Heart left ventricle (tissue), 16 donors: ENCODE data around the gene XYLT1. TPM values are rescaled to one million over a fixed set of nuclear protein-coding genes. Genes with fewer than 3 reads are reported as not detected.

Experiments used
- ATAC-seq, 4 donors: fragments of 200-7000 bp; cut with Tn5 transposase; one replicate each; pipeline ENCODE4 v1.9.1; 2020 to 2022; ENCODE audit warnings: moderate library complexity in 4 of 4, mild to moderate bottlenecking in 3 of 4, moderate number of reproducible peaks in 1 of 4
- DNase-seq, 5 donors: peaks; one replicate each; pipeline ENCODE4 v3.0.0-alpha.2; 2020
- H3K27ac ChIP-seq, 12 donors: fragments of 200-600 bp; sonication (generic) in 4 of 12; one replicate each; pipeline versions ENCODE4 v1.5.0 to v1.8.0; 2016 to 2022; ENCODE audit warnings: mild to moderate bottlenecking in 2 of 12
- H3K27me3 ChIP-seq, 9 donors: fragments of 200-600 bp; sonication (generic) in 2 of 9; one replicate each; pipeline versions ENCODE4 v1.5.1 to v1.8.0; 2016 to 2022; ENCODE audit warnings: mild to moderate bottlenecking in 3 of 9
- H3K36me3 ChIP-seq, 9 donors: fragments of 200-600 bp; sonication (generic) in 2 of 9; one replicate each; pipeline versions ENCODE4 v1.5.0 to v1.8.0; 2018 to 2022; ENCODE audit warnings: mild to moderate bottlenecking in 2 of 9
- H3K4me1 ChIP-seq, 12 donors: fragments of 200-600 bp; sonication (generic) in 4 of 12; one replicate each; pipeline versions ENCODE4 v1.5.0 to v1.8.0; 2016 to 2022; ENCODE audit warnings: mild to moderate bottlenecking in 3 of 12
- H3K4me3 ChIP-seq, 12 donors: fragments of 200-600 bp; sonication (generic) in 4 of 12; one replicate each; pipeline versions ENCODE4 v1.5.0 to v1.8.0; 2017 to 2022; ENCODE audit warnings: mild to moderate bottlenecking in 9 of 12, moderate library complexity in 4 of 12
- H3K9me3 ChIP-seq, 12 donors: fragments of 200-600 bp; sonication (generic) in 4 of 12; one replicate each; pipeline versions ENCODE4 v1.5.0 to v1.8.0; 2016 to 2022; ENCODE audit warnings: mild to moderate bottlenecking in 1 of 12
- POLR2A ChIP-seq, 2 donors: fragments of 450-650 bp; IDR thresholded peaks; one replicate each; pipeline ENCODE4 v1.6.1; 2017; ENCODE audit warnings: antibody characterized with exemption in 2 of 2, mild to moderate bottlenecking in 2 of 2, moderate library complexity in 2 of 2
- WGBS, 4 donors: extraction: QIAGEN DNeasy Blood & Tissue Kit in 2 of 4; methylation state at CpG; one replicate each; pipeline versions ENCODE4 v1.1.5 to v1.1.7; 2013 to 2018; 5-methylcytosine and 5-hydroxymethylcytosine counted together
- intact Hi-C, 10 donors: fragments of 100-400 bp; cut with DNase I; formaldehyde crosslinking; loops; one replicate each; pipeline versions ENCODE4 v1.11.1 to v1.14.2; 2022
- polyA plus RNA-seq, 2 donors: library from polyadenylated mRNA; stranded (reverse); fragments of 200-250 nt; gene quantifications; one replicate each; pipeline ENCODE4 v1.2.3, GENCODE V29; 2013
- total RNA-seq, 9 donors: library from RNA; depleted of rRNA in 2 of 9; stranded (reverse); fragments of >200 nt in 2 of 9; fragmentation: NEBNext Ultra II Directional in 3 of 9; extraction: Animal tissue kit (Norgen Biotek cat#: 25700) in 3 of 9; gene quantifications; one replicate each; pipeline versions ENCODE4 v1.1.0 to v1.2.4, GENCODE V29; 2016 to 2023
- TF ChIP-seq, protein P1 (sequence below), 12 donors: fragments of 200-600 bp; sonication (generic) in 4 of 12; IDR thresholded peaks; one replicate each; pipeline versions ENCODE4 v1.5.0 to v1.8.0; 2018 to 2022; ENCODE audit warnings: antibody characterized with exemption in 12 of 12, mild to moderate bottlenecking in 5 of 12
- donor health status: ischemic (EF 13 %, LVEDD 7.1; RV severe dilation, severe dysfunction).
- donor health status: healthy with polysubstance abuse.
- donor health status: DM: no; HTN: yes; CAD: no.
- donor health status: DM: no; HTN: no; CAD: no.
- donor health status: ischemic (EF 25% LVEDD 6.9; RV normal size, moderate dysfunction).
- donor health status: ischemic (EF 25% LVEDD 5.7; RV mildly dilated, moderate dysfunction).
- donor health status: healthy.
- donor health status: DM: yes; HTN: yes; CAD: no.
- donor health status: ischemic (EF 35%, LVEDD 5.7; RV mildly dilated, moderate dysfunction).
- donor health status: nonischemic (EF 11% LVEDD 7.7; RV severe dilation, severe dysfunction).
- donor health status: DM: yes; HTN: yes; CAD: no.
- donor health status: PGD.
- donor health status: ischemic (EF 29% LVEDD 5.4; RV normal size, mild dysfunction).
- donor health status: nonischemic (EF 23%, LVEDD 6.1; RV moderate dilation, normal function).

Gene XYLT1
- total and polyA plus RNA-seq, 11 donors, result 0.46 to 12.3 (median 2.4) TPM

DNA sequence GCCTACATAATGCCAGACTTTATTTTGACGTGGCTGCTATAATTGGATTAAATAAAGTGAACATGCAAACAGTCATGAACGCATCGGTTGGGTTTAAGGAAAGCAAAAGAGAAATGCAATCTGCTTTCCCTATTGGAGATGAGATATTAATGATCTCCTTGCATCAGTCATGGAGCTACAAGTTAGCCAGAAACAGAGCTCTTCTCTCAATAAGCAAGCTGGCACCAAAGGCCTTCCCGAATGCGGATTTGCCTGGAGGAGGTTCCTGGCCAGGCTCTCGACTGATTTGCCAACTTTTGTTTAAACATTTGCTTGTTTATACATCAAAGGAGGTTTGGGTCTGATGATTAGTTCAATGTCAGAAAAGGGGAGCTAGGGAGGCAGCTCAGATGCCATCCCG, 318.4 kb downstream of the XYLT1 start:
- TF ChIP-seq, protein P1, sequence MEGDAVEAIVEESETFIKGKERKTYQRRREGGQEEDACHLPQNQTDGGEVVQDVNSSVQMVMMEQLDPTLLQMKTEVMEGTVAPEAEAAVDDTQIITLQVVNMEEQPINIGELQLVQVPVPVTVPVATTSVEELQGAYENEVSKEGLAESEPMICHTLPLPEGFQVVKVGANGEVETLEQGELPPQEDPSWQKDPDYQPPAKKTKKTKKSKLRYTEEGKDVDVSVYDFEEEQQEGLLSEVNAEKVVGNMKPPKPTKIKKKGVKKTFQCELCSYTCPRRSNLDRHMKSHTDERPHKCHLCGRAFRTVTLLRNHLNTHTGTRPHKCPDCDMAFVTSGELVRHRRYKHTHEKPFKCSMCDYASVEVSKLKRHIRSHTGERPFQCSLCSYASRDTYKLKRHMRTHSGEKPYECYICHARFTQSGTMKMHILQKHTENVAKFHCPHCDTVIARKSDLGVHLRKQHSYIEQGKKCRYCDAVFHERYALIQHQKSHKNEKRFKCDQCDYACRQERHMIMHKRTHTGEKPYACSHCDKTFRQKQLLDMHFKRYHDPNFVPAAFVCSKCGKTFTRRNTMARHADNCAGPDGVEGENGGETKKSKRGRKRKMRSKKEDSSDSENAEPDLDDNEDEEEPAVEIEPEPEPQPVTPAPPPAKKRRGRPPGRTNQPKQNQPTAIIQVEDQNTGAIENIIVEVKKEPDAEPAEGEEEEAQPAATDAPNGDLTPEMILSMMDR (IDR thresholded peaks at IDR 0.05), result no peak
- no peak for TF ChIP-seq POLR2A (IDR thresholded peaks at IDR 0.05)
- no peak for DNase-seq
- Histone ChIP-seq H3K27me3 (no peaks in the 10 kb centered on the region), H3K9me3 (no peaks in the 10 kb centered on the region), H3K4me1 (peaks cover 0 to 17% (median 0%) of the 10 kb centered on the region in 12 donors), H3K36me3 (no peaks in the 10 kb centered on the region), H3K27ac (no peak overlapping the region), H3K4me3 (no peak overlapping the region)
- WGBS, 4 donors, result 88 to 89% (median 89%) methylated on average over 7 of the region's 7 CpGs
- ATAC-seq, result no peak
- intact Hi-C loops, result loop anchor here in 1 of 10 donors (10.0 kb wide), 1 partner anchor 62 kb away; no protein-coding TSS in a partner anchor

DNA sequence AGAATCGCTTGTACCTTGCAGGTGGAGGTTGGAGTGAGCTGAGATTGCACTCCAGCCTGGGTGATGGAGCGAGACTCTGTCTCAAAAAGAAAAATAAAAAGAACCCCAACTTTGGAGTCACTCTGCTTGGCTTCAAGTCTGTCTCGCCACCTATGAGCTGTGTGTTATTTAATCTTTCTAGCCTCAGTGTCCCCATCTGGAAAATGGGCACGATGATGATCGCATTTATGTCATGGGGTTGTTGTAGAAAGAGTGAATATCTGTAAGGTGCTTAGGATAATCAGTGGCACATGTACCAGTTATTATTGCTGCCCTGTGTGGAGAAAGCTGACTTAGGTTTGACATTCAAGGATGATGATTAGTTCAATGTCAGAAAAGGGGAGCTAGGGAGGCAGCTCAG, 319.4 kb downstream of the XYLT1 start:
- Histone ChIP-seq H3K27ac (no peak overlapping the region), H3K9me3 (no peaks in the 10 kb centered on the region), H3K4me3 (no peak overlapping the region), H3K27me3 (no peaks in the 10 kb centered on the region), H3K4me1 (peaks cover 0 to 17% (median 0%) of the 10 kb centered on the region in 12 donors), H3K36me3 (no peaks in the 10 kb centered on the region)
- intact Hi-C loops, result loop anchor here in 1 of 10 donors (10.0 kb wide), 1 partner anchor 63 kb away; no protein-coding TSS in a partner anchor
- TF ChIP-seq POLR2A (IDR thresholded peaks at IDR 0.05), result no peak
- TF ChIP-seq, protein P1 (IDR thresholded peaks at IDR 0.05), result no peak
- 87 to 94% (median 92%) methylated on average over 5 of the region's 5 CpGs for WGBS, 4 donors
- DNase-seq, result no peak
- ATAC-seq, result no peak

DNA sequence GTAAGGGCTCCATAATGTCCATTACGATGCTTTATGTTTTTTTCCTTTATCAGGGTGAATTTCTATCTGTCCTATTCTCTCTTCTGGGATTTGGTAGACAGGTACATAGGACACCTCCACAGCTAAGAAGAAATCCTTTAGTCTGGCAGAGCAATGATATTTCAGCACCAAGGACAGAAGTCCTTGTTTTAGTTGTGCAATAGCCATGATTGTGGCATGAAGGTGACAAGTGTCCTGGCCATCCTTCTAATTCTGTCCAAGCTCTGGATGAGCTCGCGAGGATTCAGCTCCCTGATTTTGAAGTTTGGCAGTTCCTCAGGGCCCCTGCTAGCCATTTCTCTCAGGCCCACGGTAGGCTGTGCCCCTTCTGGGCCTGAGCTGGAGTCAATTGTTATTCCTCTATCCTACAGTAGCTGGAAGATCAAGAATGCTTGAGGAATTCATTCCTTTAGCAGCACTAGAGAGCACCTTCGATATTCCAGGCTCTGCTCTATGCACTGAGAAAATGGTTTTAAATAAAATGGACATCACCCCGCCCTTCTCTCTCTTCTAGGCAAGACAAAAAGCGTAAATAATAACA, 320.8 kb downstream of the XYLT1 start:
- intact Hi-C loops, result loop anchor here in 1 of 10 donors (10.0 kb wide), 1 partner anchor 65 kb away; no protein-coding TSS in a partner anchor
- no peak for DNase-seq
- no peak for ATAC-seq

GRCh38 chr16:17147942-17148341, 322.8 kb downstream of the XYLT1 start:
- no peaks in the 10 kb centered on the region for H3K9me3 ChIP-seq
- H3K27ac ChIP-seq, result no peak overlapping the region
- DNase-seq, result no peak
- no peaks in the 10 kb centered on the region for H3K4me1 ChIP-seq
- H3K27me3 ChIP-seq, result no peaks in the 10 kb centered on the region
- no peak for TF ChIP-seq POLR2A (IDR thresholded peaks at IDR 0.05)
- TF ChIP-seq, protein P1 (IDR thresholded peaks at IDR 0.05), result no peak
- WGBS, 4 donors, result 87 to 97% (median 93%) methylated on average over 3 of the region's 3 CpGs
- no peak for ATAC-seq
- H3K4me3 ChIP-seq, result no peak overlapping the region
- H3K36me3 ChIP-seq, result no peaks in the 10 kb centered on the region
- intact Hi-C loops, result no loop called here

More for the DNA sequence above, 320.8 kb downstream of the XYLT1 start:
- H3K4me3 ChIP-seq, result no peak overlapping the region
- H3K9me3 ChIP-seq, result no peaks in the 10 kb centered on the region
- no peak for TF ChIP-seq POLR2A (IDR thresholded peaks at IDR 0.05)
- TF ChIP-seq, protein P1 (IDR thresholded peaks at IDR 0.05), result no peak
- H3K36me3 ChIP-seq, result no peaks in the 10 kb centered on the region
- H3K27ac ChIP-seq, result no peak overlapping the region
- no peaks in the 10 kb centered on the region for H3K27me3 ChIP-seq
- 75 to 88% (median 78%) methylated on average over 7 of the region's 7 CpGs for WGBS, 4 donors
- peaks cover 0 to 7% (median 0%) of the 10 kb centered on the region in 12 donors for H3K4me1 ChIP-seq
